Esophagus squamous epithelium (tissue), 5 donors: ENCODE results near the gene DNAI2. TPM values are rescaled to one million over a fixed set of nuclear protein-coding genes. Genes with fewer than 3 reads are reported as not detected.

Source experiments
- DNase-seq: peaks from one replicate; lab custom pipeline; 2025; lab: John Stamatoyannopoulos, UW
- H3K27ac ChIP-seq, 4 donors: fragments of 200-600 bp; sonication (generic); one replicate each; pipeline ENCODE4 v1.5.1; 2016 to 2019; ENCODE audit warnings: mild to moderate bottlenecking in 1 of 4
- H3K27me3 ChIP-seq, 4 donors: fragments of 200-600 bp; sonication (generic); 1 replicate in 3 of 4; 2 replicates in 1 of 4; pipeline versions ENCODE4 v1.5.1 to v1.6.0; 2017 to 2021; ENCODE audit warnings: antibody characterized with exemption in 1 of 4
- H3K36me3 ChIP-seq, 3 donors: fragments of 200-600 bp; sonication (generic); one replicate each; pipeline ENCODE4 v1.5.1; 2016 to 2019
- H3K4me1 ChIP-seq, 3 donors: fragments of 200-600 bp; sonication (generic); one replicate each; pipeline ENCODE4 v1.5.1; 2017 to 2019
- H3K4me3 ChIP-seq, 4 donors: fragments of 200-600 bp; sonication (generic); 1 replicate in 3 of 4; 2 replicates in 1 of 4; pipeline ENCODE4 v1.5.1; 2016 to 2019; ENCODE audit warnings: mild to moderate bottlenecking in 2 of 4, moderate library complexity in 1 of 4
- H3K9me3 ChIP-seq, 3 donors: fragments of 200-600 bp; sonication (generic); one replicate each; pipeline ENCODE4 v1.5.1; 2016 to 2019
- CTCF ChIP-seq, 6 experiments: fragments of 450-650 bp in 4 of 6; fragments of 200-600 bp in 2 of 6; sonication (generic) in 2 of 6; IDR thresholded peaks; one replicate each; pipeline ENCODE4 v1.5.1; 2016 to 2019; ENCODE audit warnings: antibody characterized with exemption in 6 of 6, mild to moderate bottlenecking in 4 of 6, moderate library complexity in 4 of 6
- POLR2A ChIP-seq, 4 donors: fragments of 450-650 bp; IDR thresholded peaks; one replicate each; pipeline ENCODE4 v1.6.1; 2017; ENCODE audit warnings: antibody characterized with exemption in 4 of 4, mild to moderate bottlenecking in 4 of 4, moderate library complexity in 3 of 4
- WGBS, 2 donors: methylation state at CpG; one replicate each; pipeline ENCODE4 v1.1.5; 2018; 5-methylcytosine and 5-hydroxymethylcytosine counted together
- intact Hi-C: fragments of 100-400 bp; cut with DNase I; formaldehyde crosslinking; loops from one replicate; pipeline ENCODE4 v1.15.0; 2022
- total RNA-seq, 4 donors: library from RNA; depleted of rRNA; stranded (reverse); fragments of >200 nt; gene quantifications; one replicate each; pipeline ENCODE4 v1.1.0, GENCODE V29; 2016
- donor health status: DM: yes; HTN: yes; CAD: no.

Gene DNAI2
- total RNA-seq, 4 donors from 2014 or later = 0.19 TPM; not detected in 3

GRCh38 chr17:74267987-74268499, 6.0 kb upstream of the DNAI2 start:
- WGBS, 2 donors = 61 to 69% methylated on average over 17 of the region's 17 CpGs
- no peak for DNase-seq

DNA sequence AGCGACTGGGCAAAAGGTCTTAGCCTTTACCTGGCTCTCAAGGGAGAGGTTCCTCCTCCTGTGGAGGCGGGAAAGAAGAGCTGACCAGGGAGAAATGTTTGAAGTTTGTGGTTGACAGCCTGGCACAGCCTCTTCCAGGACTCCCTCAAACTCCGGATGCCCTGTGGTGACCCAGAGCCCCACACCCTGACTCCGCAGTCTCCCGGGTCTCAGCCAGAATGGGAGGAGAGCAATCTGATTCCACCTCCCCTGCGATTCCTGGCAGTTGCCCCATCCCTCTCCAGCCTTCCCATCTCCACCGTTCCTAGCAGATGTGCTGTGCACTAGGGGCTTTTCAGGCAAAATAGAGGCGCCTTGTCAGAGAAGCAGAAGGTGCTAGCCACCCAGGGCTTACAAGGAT, 5.5 kb upstream of the DNAI2 start:
- TF ChIP-seq POLR2A (IDR thresholded peaks at IDR 0.05) (no peak), CTCF (IDR thresholded peaks at IDR 0.05) (no peak)
- peaks cover 0 to 9% (median 0%) of the 10 kb centered on the region in 3 donors for H3K4me1 ChIP-seq
- no peak overlapping the region for H3K27ac ChIP-seq
- intact Hi-C loops = no loop called here
- no peaks in the 10 kb centered on the region for H3K36me3 ChIP-seq
- H3K27me3 ChIP-seq = peaks cover 0 to 50% (median 0%) of the 10 kb centered on the region in 4 donors
- WGBS, 2 donors = 51 to 70% methylated on average over 3 to 7 of the region's 8 CpGs
- H3K9me3 ChIP-seq = no peaks in the 10 kb centered on the region
- DNase-seq = no peak
- no peak overlapping the region for H3K4me3 ChIP-seq

More at GRCh38 chr17:74267987-74268499, 6.0 kb upstream of the DNAI2 start:
- Histone ChIP-seq H3K36me3 (no peaks in the 10 kb centered on the region), H3K4me3 (no peak overlapping the region), H3K27ac (no peak overlapping the region), H3K27me3 (peaks cover 0 to 46% (median 0%) of the 10 kb centered on the region in 4 donors), H3K4me1 (peaks cover 0 to 7% (median 0%) of the 10 kb centered on the region in 3 donors), H3K9me3 (no peaks in the 10 kb centered on the region)
- TF ChIP-seq POLR2A (IDR thresholded peaks at IDR 0.05) (no peak), CTCF (IDR thresholded peaks at IDR 0.05) (no peak)
- intact Hi-C loops = no loop called here

GRCh38 chr17:74270333-74270732, 3.7 kb upstream of the DNAI2 start:
- TF ChIP-seq POLR2A (IDR thresholded peaks at IDR 0.05) (no peak), CTCF (IDR thresholded peaks at IDR 0.05) (no peak)
- Histone ChIP-seq H3K4me3 (no peak overlapping the region), H3K4me1 (peaks cover 4 to 25% (median 5%) of the 10 kb centered on the region in 3 donors), H3K36me3 (no peaks in the 10 kb centered on the region), H3K27me3 (peaks cover 0 to 68% (median 0%) of the 10 kb centered on the region in 4 donors), H3K9me3 (no peaks in the 10 kb centered on the region), H3K27ac (no peak overlapping the region)
- intact Hi-C loops = no loop called here
- no peak for DNase-seq
- 43 to 63% methylated on average over 5 to 10 of the region's 10 CpGs for WGBS, 2 donors

DNA sequence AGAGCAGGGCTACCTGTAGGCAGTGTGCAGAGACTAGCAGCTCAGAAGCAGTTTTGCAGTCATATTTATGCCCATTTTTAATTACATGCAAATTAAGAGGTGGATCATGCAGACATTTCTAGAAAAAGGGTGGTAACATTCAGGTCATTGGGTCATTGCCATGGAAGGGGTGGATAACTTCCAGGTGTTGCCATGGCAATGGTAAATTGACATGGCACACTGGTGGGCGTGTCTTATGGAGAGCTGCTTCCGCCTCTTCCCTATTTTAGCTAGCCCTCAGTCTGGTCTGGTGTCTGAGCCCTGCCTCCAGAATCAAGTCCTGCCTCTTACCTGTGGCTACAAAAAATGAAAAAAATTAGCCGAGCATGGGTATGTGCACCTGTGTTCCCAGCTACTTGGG, 2.8 kb upstream of the DNAI2 start:
- WGBS, 2 donors = 68 to 69% methylated on average over 3 of the region's 3 CpGs
- no peaks in the 10 kb centered on the region for H3K36me3 ChIP-seq

More for the DNA sequence above, 2.8 kb upstream of the DNAI2 start:
- no peak overlapping the region for H3K27ac ChIP-seq
- H3K9me3 ChIP-seq = no peaks in the 10 kb centered on the region
- peaks cover 4 to 34% (median 5%) of the 10 kb centered on the region in 3 donors for H3K4me1 ChIP-seq
- TF ChIP-seq CTCF (IDR thresholded peaks at IDR 0.05) (no peak), POLR2A (IDR thresholded peaks at IDR 0.05) (no peak)
- H3K27me3 ChIP-seq = peaks cover 0 to 77% (median 0%) of the 10 kb centered on the region in 4 donors
- no peak for DNase-seq
- intact Hi-C loops = no loop called here
- H3K4me3 ChIP-seq = no peak overlapping the region
